Peyer's patch (tissue), 4 donors: ENCODE measurements around the gene UNC5A. TPM values are rescaled to one million over a fixed set of nuclear protein-coding genes. Genes with fewer than 3 reads are reported as not detected.

Source experiments
- DNase-seq, 3 donors: peaks; one replicate each; pipeline ENCODE4 v3.0.0-alpha.2; 2017 to 2019
- H3K27ac ChIP-seq, 4 donors: fragments of 200-600 bp; sonication (generic); one replicate each; pipeline ENCODE4 v1.5.1; 2016 to 2019
- H3K27me3 ChIP-seq, 2 donors: fragments of 200-600 bp; sonication (generic); one replicate each; pipeline ENCODE4 v1.5.1; 2019
- H3K36me3 ChIP-seq, 3 donors: fragments of 200-600 bp; sonication (generic); one replicate each; pipeline ENCODE4 v1.5.1; 2016 to 2019
- H3K4me1 ChIP-seq, 4 donors: fragments of 200-600 bp; sonication (generic); one replicate each; pipeline ENCODE4 v1.5.1; 2016 to 2019
- H3K4me3 ChIP-seq, 4 donors: fragments of 200-600 bp; sonication (generic); 1 replicate in 3 of 4; 2 replicates in 1 of 4; pipeline ENCODE4 v1.5.1; 2016 to 2019; ENCODE audit warnings: mild to moderate bottlenecking in 1 of 4
- H3K9me3 ChIP-seq, 4 donors: fragments of 200-600 bp; sonication (generic); one replicate each; pipeline ENCODE4 v1.5.1; 2016 to 2019; ENCODE audit warnings: mild to moderate bottlenecking in 1 of 4
- CTCF ChIP-seq, 6 experiments: fragments of 450-650 bp in 4 of 6; fragments of 200-600 bp in 2 of 6; sonication (generic) in 1 of 6; IDR thresholded peaks; one replicate each; pipeline ENCODE4 v1.5.1; 2017 to 2019; ENCODE audit warnings: antibody characterized with exemption in 6 of 6, mild to moderate bottlenecking in 3 of 6, moderate library complexity in 1 of 6
- POLR2A ChIP-seq, 2 donors: fragments of 450-650 bp; IDR thresholded peaks; one replicate each; pipeline ENCODE4 v1.5.1; 2017; ENCODE audit warnings: antibody characterized with exemption in 2 of 2, mild to moderate bottlenecking in 2 of 2, moderate library complexity in 2 of 2
- total RNA-seq, 4 donors: library from RNA; depleted of rRNA; stranded (reverse); fragments of >200 nt; gene quantifications; one replicate each; pipeline ENCODE4 v1.1.0, GENCODE V29; 2016

The UNC5A gene
- total RNA-seq, 4 donors from 2014 or later = 0.18 TPM; not detected in 3

- Histone ChIP-seq H3K9me3 (no peaks in the 10 kb centered on the region), H3K36me3 (no peaks in the 10 kb centered on the region), H3K4me3 (no peak overlapping the region), H3K4me1 (no peaks in the 10 kb centered on the region), H3K27me3 (no peaks in the 10 kb centered on the region), H3K27ac (no peak overlapping the region)
- TF ChIP-seq POLR2A (IDR thresholded peaks at IDR 0.05) = no peak
- no peak for TF ChIP-seq CTCF (IDR thresholded peaks at IDR 0.05)
- DNase-seq = peak in 1 of 3 donors; percentile 40
These were observed 24.9 kb upstream of the UNC5A start for GRCh38 chr5:176785184-176786145.

GRCh38 chr5:176787676-176788075 is 22.7 kb upstream of the UNC5A start:
- no peaks in the 10 kb centered on the region for H3K36me3 ChIP-seq
- no peak for DNase-seq

GRCh38 chr5:176788091-176788490 is 22.3 kb upstream of the UNC5A start:
- Histone ChIP-seq H3K4me3 (no peak overlapping the region), H3K9me3 (no peaks in the 10 kb centered on the region), H3K27me3 (no peaks in the 10 kb centered on the region), H3K27ac (no peak overlapping the region), H3K4me1 (no peaks in the 10 kb centered on the region), H3K36me3 (no peaks in the 10 kb centered on the region)
- no peak for DNase-seq
- TF ChIP-seq CTCF (IDR thresholded peaks at IDR 0.05) (no peak), POLR2A (IDR thresholded peaks at IDR 0.05) (no peak)

More at GRCh38 chr5:176787676-176788075, 22.7 kb upstream of the UNC5A start:
- Histone ChIP-seq H3K27ac (no peak overlapping the region), H3K4me1 (no peaks in the 10 kb centered on the region), H3K9me3 (no peaks in the 10 kb centered on the region), H3K4me3 (no peak overlapping the region), H3K27me3 (no peaks in the 10 kb centered on the region)
- TF ChIP-seq CTCF (IDR thresholded peaks at IDR 0.05) (no peak), POLR2A (IDR thresholded peaks at IDR 0.05) (no peak)

- TF ChIP-seq POLR2A (IDR thresholded peaks at IDR 0.05) = no peak
- no peak for TF ChIP-seq CTCF (IDR thresholded peaks at IDR 0.05)
- no peaks in the 10 kb centered on the region for H3K27me3 ChIP-seq
- no peak for DNase-seq
- no peaks in the 10 kb centered on the region for H3K36me3 ChIP-seq
- no peaks in the 10 kb centered on the region for H3K9me3 ChIP-seq
- H3K27ac ChIP-seq = no peak overlapping the region
- no peak overlapping the region for H3K4me3 ChIP-seq
- H3K4me1 ChIP-seq = no peaks in the 10 kb centered on the region
These were observed 21.2 kb upstream of the UNC5A start for GRCh38 chr5:176788941-176789872.

- Histone ChIP-seq H3K27me3 (no peaks in the 10 kb centered on the region), H3K36me3 (no peaks in the 10 kb centered on the region), H3K9me3 (no peaks in the 10 kb centered on the region), H3K4me1 (no peaks in the 10 kb centered on the region), H3K27ac (no peak overlapping the region), H3K4me3 (no peak overlapping the region)
- no peak for DNase-seq
- no peak for TF ChIP-seq POLR2A (IDR thresholded peaks at IDR 0.05)
- no peak for TF ChIP-seq CTCF (IDR thresholded peaks at IDR 0.05)
These were observed 20.3 kb upstream of the UNC5A start for GRCh38 chr5:176789873-176790615.
